ENCODE measurements around the gene TRMT13. TPM values are rescaled to one million over a fixed set of nuclear protein-coding genes. Genes with fewer than 3 reads are reported as not detected.

Gene TRMT13, protein sequence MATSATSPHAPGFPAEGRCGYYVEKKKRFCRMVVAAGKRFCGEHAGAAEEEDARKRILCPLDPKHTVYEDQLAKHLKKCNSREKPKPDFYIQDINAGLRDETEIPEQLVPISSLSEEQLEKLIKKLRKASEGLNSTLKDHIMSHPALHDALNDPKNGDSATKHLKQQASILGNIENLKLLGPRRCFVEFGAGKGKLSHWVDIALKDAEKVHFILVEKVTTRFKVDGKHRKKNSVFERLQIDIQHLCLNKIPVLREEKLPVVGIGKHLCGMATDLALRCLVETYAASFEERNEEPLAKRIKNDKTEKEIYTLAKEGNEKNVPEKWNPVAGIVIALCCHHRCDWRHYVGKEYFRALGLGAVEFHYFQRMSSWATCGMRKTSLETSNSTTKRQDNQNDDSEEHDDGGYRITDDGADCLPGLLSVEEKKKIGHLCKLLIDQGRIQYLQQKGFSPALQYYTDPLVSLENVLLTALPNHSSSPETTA
- total RNA-seq (2022) (24.2 and 25.5 TPM in 2 replicates), Bru-seq, nascent RNA (percentile 89 among the genes with signal in this experiment), BruChase-seq, experiment 1, labeled RNA remaining after a 6-hour chase (percentile 89 among the genes with signal in this experiment), BruChase-seq, experiment 2, labeled RNA remaining after a 2-hour chase (percentile 94 among the genes with signal in this experiment)
- long read RNA-seq, transcript TRMT13-202 (11 exons, 3,129 nt) = major isoform, 16 of 44 reads
- long read RNA-seq, partial matches to known transcripts = 2 of 44 reads
- long read RNA-seq, other reads (novel, unspliced or antisense) = 26 of 44 reads

DNA sequence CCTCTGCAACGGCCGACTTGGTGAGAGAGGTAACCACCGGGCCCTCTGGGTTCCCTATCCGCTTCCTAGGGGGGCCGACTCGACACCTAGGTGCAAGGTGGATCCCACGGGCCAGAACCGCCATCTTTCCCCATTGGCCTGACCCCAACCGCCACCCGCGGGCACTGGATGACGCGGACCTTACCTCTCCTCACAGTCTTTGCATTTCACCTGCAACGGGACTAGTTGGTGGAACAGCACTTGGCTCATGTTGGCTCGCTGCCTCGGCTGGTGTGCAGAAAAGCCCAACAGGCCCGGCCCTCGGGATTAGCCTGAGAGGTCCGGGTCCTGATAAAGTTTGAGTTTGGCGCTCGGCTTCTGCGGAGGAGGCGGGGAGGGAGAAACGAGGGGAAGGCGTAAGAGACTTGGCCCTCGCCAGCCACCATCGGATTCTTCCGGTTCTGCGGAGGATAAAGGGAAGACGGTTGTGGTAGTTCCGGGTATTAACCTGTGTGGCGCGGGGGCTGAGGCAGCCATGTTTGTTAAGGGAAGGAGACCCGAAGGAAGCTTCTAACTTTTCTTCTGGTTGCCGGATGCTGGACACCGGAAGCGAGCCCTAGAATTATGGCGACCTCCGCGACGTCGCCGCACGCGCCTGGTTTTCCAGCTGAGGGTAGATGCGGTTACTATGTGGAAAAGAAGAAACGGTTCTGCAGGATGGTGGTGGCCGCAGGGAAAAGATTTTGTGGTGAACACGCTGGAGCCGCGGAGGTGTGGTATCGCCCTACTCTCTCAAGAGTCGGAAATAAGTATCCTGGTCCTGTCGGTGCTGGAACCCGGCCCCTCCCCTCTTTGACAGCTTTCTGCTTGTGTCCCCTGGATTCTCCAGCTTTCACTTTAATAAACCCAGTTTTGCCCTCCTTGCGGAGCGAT lies at the start of gene TRMT13, which contains the start of gene SASS6:
TRMT13 (plus strand) TSS at position 598 of the 912 bp plus-strand sequence; CDS start at position 604, 6 bp downstream.
SASS6 (minus strand) TSS at position 365 of the 912 bp plus-strand sequence; CDS start at position 249, 116 bp downstream.
- H3K27ac Mint-ChIP-seq (ENCODE audit: low read depth, unreplicated experiment) = peak within 1 kb of the TSS; percentile 75
- ChIA-PET CTCF (interaction anchor here (0.6 kb wide), 1 partner anchor 736 kb away, joined by 3 read pairs; no protein-coding TSS in a partner anchor), POLR2A (interaction anchor here (0.6 to 1.7 kb wide), 21 partner anchors 10 to 1425 kb away, joined by 3 to 18 read pairs (median 5); partner anchors contain the start of genes AGL, DBT, EXTL2 and FRRS1)
- peaks cover 14% of the 10 kb centered on the region for H3K36me3 Mint-ChIP-seq (ENCODE audit: insufficient read depth, unreplicated experiment)
- DNase-seq (ENCODE audit: unreplicated experiment) = peak; percentile 98
- H3K4me1 Mint-ChIP-seq (ENCODE audit: insufficient read depth, unreplicated experiment) = peaks cover 19% of the 10 kb centered on the region
- no TSS peak for BruUV-seq (replicated peaks)
- no peaks in the 10 kb centered on the region for H3K9me3 Mint-ChIP-seq (ENCODE audit: unreplicated experiment)
- H3K4me3 Mint-ChIP-seq (ENCODE audit: unreplicated experiment) = peak within 1 kb of the TSS; percentile 86
- no peak for TF ChIP-seq CTCF (IDR thresholded peaks at IDR 0.05; ENCODE audit: unreplicated experiment)
- H3K27me3 Mint-ChIP-seq (ENCODE audit: insufficient read depth, unreplicated experiment) = no peaks in the 10 kb centered on the region
- intact Hi-C loops (cut with micrococcal nuclease) = loop anchor here (2.0 to 10.0 kb wide), 7 partner anchors 96 to 762 kb away; partner anchors contain the start of genes CDC14A, EXTL2, RTCA and SLC30A7

- POLR2A ChIA-PET = interaction anchor here (1.0 kb wide), 1 partner anchor 19 kb away, joined by 8 read pairs; no protein-coding TSS in a partner anchor
- Mint-ChIP-seq H3K4me1 (ENCODE audit: insufficient read depth, unreplicated experiment) (no peaks in the 10 kb centered on the region), H3K27me3 (ENCODE audit: insufficient read depth, unreplicated experiment) (no peaks in the 10 kb centered on the region), H3K9me3 (ENCODE audit: unreplicated experiment) (no peaks in the 10 kb centered on the region), H3K36me3 (ENCODE audit: insufficient read depth, unreplicated experiment) (peaks cover 53% of the 10 kb centered on the region), H3K27ac (ENCODE audit: low read depth, unreplicated experiment) (no peak overlapping the region), H3K4me3 (ENCODE audit: unreplicated experiment) (no peak overlapping the region)
- no peak for DNase-seq (ENCODE audit: unreplicated experiment)
- no peak for TF ChIP-seq CTCF (IDR thresholded peaks at IDR 0.05; ENCODE audit: unreplicated experiment)
- intact Hi-C loops (cut with micrococcal nuclease) = no loop called here
- no TSS peak for BruUV-seq (replicated peaks)
- CTCF ChIA-PET = interaction anchor here (0.9 kb wide), 1 partner anchor 15 kb away, joined by 3 read pairs; no protein-coding TSS in a partner anchor
Observed at GRCh38 chr1:100087396-100087795, 45.6 kb upstream of the TRMT13 start.

DNA sequence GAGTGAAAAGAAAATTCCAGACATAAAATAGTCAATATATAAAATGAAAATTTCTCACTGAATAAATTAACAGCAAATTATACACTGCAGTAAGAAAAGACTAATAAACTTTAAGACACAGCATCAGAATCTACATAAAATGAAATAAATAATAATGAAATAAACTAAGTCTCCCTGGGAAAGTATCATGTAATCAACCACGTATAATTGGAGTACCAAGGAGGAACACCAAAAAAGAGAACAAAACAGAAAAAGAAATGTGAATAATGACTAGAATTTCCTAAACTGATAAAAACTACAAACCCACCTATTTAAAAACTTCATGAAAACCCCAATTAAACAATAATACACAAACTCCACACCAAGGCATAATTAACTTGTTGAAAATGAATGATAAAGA lies 43.9 kb upstream of the TRMT13 start:
- CTCF ChIA-PET = no interaction called here
- POLR2A ChIA-PET = no interaction called here
- no peak for DNase-seq (ENCODE audit: unreplicated experiment)
- H3K9me3 Mint-ChIP-seq (ENCODE audit: unreplicated experiment) = no peaks in the 10 kb centered on the region
- BruUV-seq (replicated peaks) = no TSS peak
- no peak overlapping the region for H3K27ac Mint-ChIP-seq (ENCODE audit: low read depth, unreplicated experiment)
- no peak for TF ChIP-seq CTCF (IDR thresholded peaks at IDR 0.05; ENCODE audit: unreplicated experiment)
- H3K36me3 Mint-ChIP-seq (ENCODE audit: insufficient read depth, unreplicated experiment) = peaks cover 58% of the 10 kb centered on the region
- intact Hi-C loops (cut with micrococcal nuclease) = no loop called here
- H3K4me1 Mint-ChIP-seq (ENCODE audit: insufficient read depth, unreplicated experiment) = no peaks in the 10 kb centered on the region
- no peak overlapping the region for H3K4me3 Mint-ChIP-seq (ENCODE audit: unreplicated experiment)
- H3K27me3 Mint-ChIP-seq (ENCODE audit: insufficient read depth, unreplicated experiment) = no peaks in the 10 kb centered on the region

Measured in MCF 10A (cell line).